Glutamatergic neuron (in vitro differentiated cells): Measurements from ENCODE around the gene ISM1. TPM values are rescaled to one million over a fixed set of nuclear protein-coding genes. Genes with fewer than 3 reads are reported as not detected.
A peak's percentile ranks its signal among the peaks of the same experiment; 100 is the strongest.

Source experiments
- DNase-seq: peaks from one replicate; pipeline ENCODE4 v3.0.0; 2022
- H3K27ac Mint-ChIP-seq: one replicate; pipeline ENCODE4 v1.8.0; 2020; ENCODE audit warnings: mild to moderate bottlenecking, mixed read lengths, inconsistent platforms; ENCODE audit not compliant: unreplicated experiment
- H3K27me3 Mint-ChIP-seq: one replicate; pipeline ENCODE4 v1.8.0; 2020; ENCODE audit warnings: mild to moderate bottlenecking, moderate library complexity, mixed read lengths, inconsistent platforms; ENCODE audit not compliant: unreplicated experiment
- H3K36me3 Mint-ChIP-seq: one replicate; pipeline ENCODE4 v1.8.0; 2020; ENCODE audit warnings: mild to moderate bottlenecking, mixed read lengths, inconsistent platforms; ENCODE audit not compliant: unreplicated experiment
- H3K4me1 Mint-ChIP-seq: one replicate; pipeline ENCODE4 v1.8.0; 2020; ENCODE audit warnings: mild to moderate bottlenecking, low read depth, mixed read lengths, inconsistent platforms; ENCODE audit not compliant: unreplicated experiment
- H3K4me3 Mint-ChIP-seq: one replicate; pipeline ENCODE4 v1.8.0; 2020; ENCODE audit warnings: mild to moderate bottlenecking, mixed read lengths, inconsistent platforms; ENCODE audit not compliant: unreplicated experiment
- H3K9me3 Mint-ChIP-seq: one replicate; pipeline ENCODE4 v1.8.0; 2020; ENCODE audit warnings: mild to moderate bottlenecking, moderate library complexity, mixed read lengths, inconsistent platforms; ENCODE audit not compliant: unreplicated experiment
- total RNA-seq: library from RNA; stranded (reverse); fragmentation: NEBNext Ultra II Directional; extraction: Animal tissue kit (Norgen Biotek cat#: 25700); gene quantifications from one replicate; pipeline ENCODE4 v1.2.1, GENCODE V29; 2021; ENCODE audit not compliant: unreplicated experiment
- TF ChIP-seq, protein P1 (sequence below): fragments of 200-600 bp; sonication (generic); IDR thresholded peaks from one replicate; pipeline ENCODE4 v1.5.0; 2021; ENCODE audit not compliant: partially characterized antibody, unreplicated experiment

Gene ISM1
- total RNA-seq, 1 donor from 2014 or later = 0.32 TPM

DNA sequence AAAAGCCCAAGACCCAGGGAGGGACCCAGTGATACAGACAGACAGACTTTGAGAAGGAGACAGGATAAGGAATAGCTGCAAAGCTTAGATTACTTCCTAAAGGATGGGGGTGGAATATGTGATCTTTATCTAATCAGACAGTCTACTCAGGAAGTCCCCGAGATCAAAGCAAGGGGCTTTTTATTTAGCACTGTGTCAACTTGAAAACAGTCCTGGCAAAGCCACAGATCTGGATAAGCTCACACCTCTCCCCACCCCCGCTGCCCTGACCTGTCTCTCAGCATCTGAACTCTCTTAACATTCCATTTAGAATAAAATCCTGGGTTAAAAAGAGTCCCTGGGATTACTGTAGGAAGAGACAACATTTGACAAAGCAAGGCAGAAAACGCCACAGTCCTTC, 101.5 kb downstream of the ISM1 start:
- Mint-ChIP-seq H3K9me3 (peaks cover 1% of the 10 kb centered on the region), H3K4me3 (no peak overlapping the region), H3K4me1 (no peaks in the 10 kb centered on the region), H3K36me3 (peaks cover 1% of the 10 kb centered on the region), H3K27ac (no peak overlapping the region), H3K27me3 (peaks cover 4% of the 10 kb centered on the region)
- DNase-seq = no peak
- TF ChIP-seq, protein P1, sequence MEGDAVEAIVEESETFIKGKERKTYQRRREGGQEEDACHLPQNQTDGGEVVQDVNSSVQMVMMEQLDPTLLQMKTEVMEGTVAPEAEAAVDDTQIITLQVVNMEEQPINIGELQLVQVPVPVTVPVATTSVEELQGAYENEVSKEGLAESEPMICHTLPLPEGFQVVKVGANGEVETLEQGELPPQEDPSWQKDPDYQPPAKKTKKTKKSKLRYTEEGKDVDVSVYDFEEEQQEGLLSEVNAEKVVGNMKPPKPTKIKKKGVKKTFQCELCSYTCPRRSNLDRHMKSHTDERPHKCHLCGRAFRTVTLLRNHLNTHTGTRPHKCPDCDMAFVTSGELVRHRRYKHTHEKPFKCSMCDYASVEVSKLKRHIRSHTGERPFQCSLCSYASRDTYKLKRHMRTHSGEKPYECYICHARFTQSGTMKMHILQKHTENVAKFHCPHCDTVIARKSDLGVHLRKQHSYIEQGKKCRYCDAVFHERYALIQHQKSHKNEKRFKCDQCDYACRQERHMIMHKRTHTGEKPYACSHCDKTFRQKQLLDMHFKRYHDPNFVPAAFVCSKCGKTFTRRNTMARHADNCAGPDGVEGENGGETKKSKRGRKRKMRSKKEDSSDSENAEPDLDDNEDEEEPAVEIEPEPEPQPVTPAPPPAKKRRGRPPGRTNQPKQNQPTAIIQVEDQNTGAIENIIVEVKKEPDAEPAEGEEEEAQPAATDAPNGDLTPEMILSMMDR = no peak

DNA sequence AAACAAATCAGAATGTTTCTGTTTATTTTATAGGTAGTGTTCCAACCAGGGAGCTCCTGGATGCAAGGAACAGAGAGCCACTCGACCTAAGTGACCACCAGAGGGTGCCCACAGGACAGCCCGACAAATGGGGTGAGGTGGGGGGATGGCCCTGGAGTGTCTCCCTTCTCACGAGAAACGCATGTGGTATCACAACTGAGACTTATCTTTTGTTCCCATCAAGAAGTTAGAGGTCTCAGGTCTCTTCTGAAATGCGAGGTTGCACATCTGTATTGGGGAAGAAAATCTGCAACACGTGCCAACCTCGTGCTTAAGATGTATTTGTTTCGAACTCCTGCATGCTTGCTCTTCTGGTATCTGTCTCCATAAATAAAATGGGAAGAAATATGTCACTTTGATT, 104.0 kb downstream of the ISM1 start:
- peak; percentile 36 for DNase-seq
- no peak overlapping the region for H3K4me3 Mint-ChIP-seq
- H3K36me3 Mint-ChIP-seq = peaks cover 3% of the 10 kb centered on the region
- H3K4me1 Mint-ChIP-seq = no peaks in the 10 kb centered on the region
- H3K9me3 Mint-ChIP-seq = peaks cover 1% of the 10 kb centered on the region
- TF ChIP-seq, protein P1 = peak; percentile 39
- H3K27me3 Mint-ChIP-seq = peaks cover 4% of the 10 kb centered on the region
- H3K27ac Mint-ChIP-seq = no peak overlapping the region

DNA sequence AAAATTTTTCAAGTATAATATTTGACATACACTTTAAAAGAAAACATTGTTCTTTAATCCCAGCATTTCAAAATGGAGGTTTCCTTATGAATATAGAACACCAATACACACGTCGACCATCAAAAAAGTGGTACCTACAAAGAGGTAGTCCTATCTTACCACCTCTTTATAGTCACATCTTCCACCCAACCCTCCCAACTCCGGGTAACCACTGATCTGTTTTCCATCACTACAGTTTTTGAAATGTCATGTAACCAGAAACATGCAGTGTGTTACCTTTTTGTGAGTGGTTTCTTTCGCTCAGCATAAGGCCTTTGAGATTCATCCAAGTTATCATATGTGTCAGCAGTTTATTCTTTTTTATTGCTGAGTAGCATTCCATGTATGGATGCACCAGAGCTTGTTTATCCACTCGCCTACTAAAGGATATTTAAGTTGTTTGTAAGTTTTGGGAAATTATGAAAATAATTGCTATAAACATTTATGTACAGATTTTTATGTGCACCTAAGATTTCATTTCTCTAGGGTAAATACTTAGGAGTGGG, 104.8 kb downstream of the ISM1 start:
- H3K27ac Mint-ChIP-seq = no peak overlapping the region
- TF ChIP-seq, protein P1 = no peak
- H3K4me1 Mint-ChIP-seq = no peaks in the 10 kb centered on the region
- peaks cover 3% of the 10 kb centered on the region for H3K36me3 Mint-ChIP-seq
- H3K9me3 Mint-ChIP-seq = peaks cover 1% of the 10 kb centered on the region
- no peak for DNase-seq
- H3K4me3 Mint-ChIP-seq = no peak overlapping the region
- H3K27me3 Mint-ChIP-seq = peaks cover 4% of the 10 kb centered on the region

DNA sequence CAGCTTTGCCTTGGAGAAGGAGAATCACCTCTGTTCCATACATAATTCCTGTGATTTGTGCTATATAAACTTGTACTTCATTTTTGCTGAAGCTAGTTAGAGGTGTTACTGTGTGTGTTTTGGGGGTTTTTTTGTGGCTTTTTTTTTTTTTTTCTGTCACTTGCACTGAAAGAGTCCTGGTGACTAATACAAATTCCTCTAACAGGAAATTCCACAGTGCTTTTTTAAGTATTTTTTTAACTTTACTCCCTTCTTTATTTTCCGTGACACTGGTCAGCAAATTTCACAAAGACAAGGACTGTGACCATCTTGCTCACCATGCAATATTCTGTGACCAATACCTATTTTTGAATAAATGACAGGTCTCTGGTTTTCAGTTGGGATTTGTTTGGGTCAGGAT, 110.5 kb downstream of the ISM1 start:
- TF ChIP-seq, protein P1 = no peak
- Mint-ChIP-seq H3K4me3 (no peak overlapping the region), H3K4me1 (no peaks in the 10 kb centered on the region), H3K27me3 (peaks cover 1% of the 10 kb centered on the region), H3K27ac (no peak overlapping the region), H3K36me3 (peaks cover 3% of the 10 kb centered on the region), H3K9me3 (no peaks in the 10 kb centered on the region)
- DNase-seq = no peak

DNA sequence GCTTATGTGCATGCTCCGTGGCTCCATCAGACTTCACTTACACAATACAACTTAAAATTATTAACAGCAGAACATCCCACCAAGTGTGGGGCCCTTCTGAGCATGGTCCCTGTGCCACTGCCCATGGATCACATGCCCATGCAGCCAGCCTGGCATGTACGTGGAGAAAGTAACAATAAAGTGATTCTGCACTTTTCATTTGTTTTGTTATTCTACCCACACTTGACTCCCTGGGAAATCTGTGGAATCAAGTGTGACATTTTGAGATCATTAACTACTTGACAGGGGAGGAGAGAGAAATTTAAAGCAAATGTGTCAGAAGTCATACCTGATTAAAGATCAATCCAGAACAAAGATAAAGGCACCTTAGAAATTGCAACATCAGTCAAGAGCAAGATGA, 112.0 kb downstream of the ISM1 start:
- DNase-seq = no peak
- H3K4me3 Mint-ChIP-seq = no peak overlapping the region
- H3K27me3 Mint-ChIP-seq = peaks cover 1% of the 10 kb centered on the region
- no peaks in the 10 kb centered on the region for H3K36me3 Mint-ChIP-seq
- no peaks in the 10 kb centered on the region for H3K4me1 Mint-ChIP-seq
- H3K27ac Mint-ChIP-seq = no peak overlapping the region
- H3K9me3 Mint-ChIP-seq = no peaks in the 10 kb centered on the region
- TF ChIP-seq, protein P1 = no peak
